Caco-2 (cell line): ENCODE data around the gene SLX9. TPM values are rescaled to one million over a fixed set of nuclear protein-coding genes. Genes with fewer than 3 reads are reported as not detected.

Source experiments
- BruUV-seq: library from RNA; stranded (reverse); fragments of 400-500 nt; replicated peaks from 2 replicates; lab custom pipeline; 2021; lab: Mats Ljungman, UMichigan
- CTCF ChIA-PET: fragments of 300-600 bp; sonication (Branson Sonifier 250); formaldehyde crosslinking; loops from one replicate; lab custom pipeline; 2022; ENCODE audit warnings: antibody characterized with exemption; lab: Charles Lee
- POLR2A ChIA-PET: fragments of 300-600 bp; sonication (Branson Sonifier 250); formaldehyde crosslinking; loops from one replicate; lab custom pipeline; 2022; ENCODE audit warnings: antibody characterized with exemption; lab: Charles Lee
- DNase-seq, 2 experiments: peaks; one replicate each; pipeline versions ENCODE4 v3.0.0 to v3.0.0-alpha.2; 2020 to 2022
- H3K27me3 ChIP-seq: replicated peaks from 2 replicates; pipeline ENCODE4 v1.6.0; 2011; ENCODE audit warnings: low read length; ENCODE audit not compliant: control insufficient read depth, insufficient read depth
- H3K36me3 ChIP-seq: 2 replicates; pipeline ENCODE4 v1.5.1; 2011; ENCODE audit warnings: low read length; ENCODE audit not compliant: control insufficient read depth, insufficient read depth
- H3K4me1 ChIP-seq: fragments of 250-450 bp; sonication (Bioruptor Pico); 2 replicates; pipeline ENCODE4 v1.5.1; 2020; ENCODE audit warnings: mild to moderate bottlenecking
- H3K4me3 ChIP-seq: 2 replicates; pipeline ENCODE4 v1.5.1; 2011; ENCODE audit warnings: low read depth, mild to moderate bottlenecking, control low read depth, low read length
- H3K9me3 ChIP-seq: fragments of 250-450 bp; sonication (Bioruptor Pico); 2 replicates; pipeline ENCODE4 v1.5.1; 2020; ENCODE audit warnings: mild to moderate bottlenecking, moderate library complexity
- H3K27ac Mint-ChIP-seq: one replicate; pipeline ENCODE4 v1.8.0; 2022; ENCODE audit warnings: mixed read lengths; ENCODE audit not compliant: unreplicated experiment
- H3K27me3 Mint-ChIP-seq: one replicate; pipeline ENCODE4 v1.8.0; 2022; ENCODE audit warnings: mixed read lengths; ENCODE audit not compliant: insufficient read depth, unreplicated experiment
- H3K36me3 Mint-ChIP-seq: one replicate; pipeline ENCODE4 v1.8.0; 2022; ENCODE audit warnings: mild to moderate bottlenecking, mixed read lengths; ENCODE audit not compliant: insufficient read depth, unreplicated experiment
- H3K4me1 Mint-ChIP-seq: one replicate; pipeline ENCODE4 v1.8.0; 2022; ENCODE audit warnings: low read depth, mixed read lengths; ENCODE audit not compliant: unreplicated experiment
- H3K4me3 Mint-ChIP-seq: one replicate; pipeline ENCODE4 v1.8.0; 2022; ENCODE audit warnings: mild to moderate bottlenecking, moderate library complexity, mixed read lengths; ENCODE audit not compliant: unreplicated experiment
- H3K9me3 Mint-ChIP-seq: one replicate; pipeline ENCODE4 v1.8.0; 2022; ENCODE audit warnings: mixed read lengths; ENCODE audit not compliant: unreplicated experiment
- intact Hi-C: fragments of 100-400 bp; cut with micrococcal nuclease; formaldehyde crosslinking; loops from one replicate; pipeline ENCODE4 v1.10.0; 2022; ENCODE audit not compliant: unreplicated experiment
- total RNA-seq: library from RNA; stranded (reverse); gene quantifications from 2 replicates; pipeline ENCODE4 v1.2.3, GENCODE V29; 2022
- TF ChIP-seq, protein P1 (sequence below), 2 experiments: fragments of 200-600 bp in 1 of 2; IDR thresholded peaks; 1 replicate in 1 of 2; 2 replicates in 1 of 2; pipeline versions ENCODE4 v1.5.1 to v1.8.0; 2011 to 2022; ENCODE audit warnings: antibody characterized with exemption in 1 of 2, control low read depth in 1 of 2, inconsistent platforms in 1 of 2, low read depth in 1 of 2, low read length in 1 of 2, mild to moderate bottlenecking in 1 of 2, moderate library complexity in 1 of 2; ENCODE audit not compliant: insufficient read depth in 1 of 2, severe bottlenecking in 1 of 2, unreplicated experiment in 1 of 2

The SLX9 gene
- total RNA-seq, 1 experiment from 2014 or later, result 62.1 TPM

DNA sequence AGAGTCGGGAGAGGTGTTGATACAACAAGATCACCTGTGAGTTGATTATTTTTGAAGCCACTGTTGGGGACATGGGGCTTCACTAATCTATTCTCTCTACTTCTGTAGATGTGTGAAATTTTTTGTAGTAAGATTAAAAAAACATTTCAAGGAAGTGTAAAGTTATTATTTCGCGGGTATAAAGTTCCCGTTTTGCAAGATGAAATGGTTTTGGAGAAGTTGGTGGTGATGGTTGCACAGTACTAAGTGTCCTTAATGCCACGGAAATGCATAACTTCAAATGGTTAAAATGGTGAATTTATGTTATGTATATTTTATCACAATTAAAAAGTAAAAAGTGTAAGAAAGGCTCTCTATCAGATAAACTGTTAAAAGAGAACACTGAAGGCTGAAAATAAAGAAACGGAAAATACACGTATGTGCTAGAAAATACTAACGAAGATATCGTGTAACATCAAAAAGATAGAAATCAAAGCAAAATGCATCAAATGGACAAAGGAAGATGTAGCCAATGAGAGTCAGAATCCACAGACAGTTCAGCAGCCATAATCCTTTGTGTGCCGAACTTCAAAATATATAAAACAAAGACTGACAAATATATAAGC is 16.2 kb upstream of the SLX9 start:
- H3K27me3 ChIP-seq, result no peaks in the 10 kb centered on the region; the same call in 1 of the 2 replicates
- BruUV-seq, result no TSS peak
- H3K4me1 ChIP-seq, result peaks cover 10% of the 10 kb centered on the region
- no peak for DNase-seq
- Mint-ChIP-seq H3K36me3 (no peaks in the 10 kb centered on the region), H3K9me3 (no peaks in the 10 kb centered on the region), H3K27ac (no peak overlapping the region), H3K4me1 (peaks cover 15% of the 10 kb centered on the region), H3K4me3 (no peak overlapping the region), H3K27me3 (peaks cover 11% of the 10 kb centered on the region)
- H3K36me3 ChIP-seq, result no peaks in the 10 kb centered on the region
- TF ChIP-seq, protein P1, sequence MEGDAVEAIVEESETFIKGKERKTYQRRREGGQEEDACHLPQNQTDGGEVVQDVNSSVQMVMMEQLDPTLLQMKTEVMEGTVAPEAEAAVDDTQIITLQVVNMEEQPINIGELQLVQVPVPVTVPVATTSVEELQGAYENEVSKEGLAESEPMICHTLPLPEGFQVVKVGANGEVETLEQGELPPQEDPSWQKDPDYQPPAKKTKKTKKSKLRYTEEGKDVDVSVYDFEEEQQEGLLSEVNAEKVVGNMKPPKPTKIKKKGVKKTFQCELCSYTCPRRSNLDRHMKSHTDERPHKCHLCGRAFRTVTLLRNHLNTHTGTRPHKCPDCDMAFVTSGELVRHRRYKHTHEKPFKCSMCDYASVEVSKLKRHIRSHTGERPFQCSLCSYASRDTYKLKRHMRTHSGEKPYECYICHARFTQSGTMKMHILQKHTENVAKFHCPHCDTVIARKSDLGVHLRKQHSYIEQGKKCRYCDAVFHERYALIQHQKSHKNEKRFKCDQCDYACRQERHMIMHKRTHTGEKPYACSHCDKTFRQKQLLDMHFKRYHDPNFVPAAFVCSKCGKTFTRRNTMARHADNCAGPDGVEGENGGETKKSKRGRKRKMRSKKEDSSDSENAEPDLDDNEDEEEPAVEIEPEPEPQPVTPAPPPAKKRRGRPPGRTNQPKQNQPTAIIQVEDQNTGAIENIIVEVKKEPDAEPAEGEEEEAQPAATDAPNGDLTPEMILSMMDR (IDR thresholded peaks at IDR 0.05; ENCODE audit: insufficient read depth in 1 of 2, low read depth in 1 of 2, low read length in 1 of 2, severe bottlenecking in 1 of 2, unreplicated experiment in 1 of 2), result no peak
- ChIA-PET CTCF (no interaction called here), POLR2A (no interaction called here)
- no peaks in the 10 kb centered on the region for H3K9me3 ChIP-seq
- H3K4me3 ChIP-seq, result no peak overlapping the region
- intact Hi-C loops, result no loop called here

DNA sequence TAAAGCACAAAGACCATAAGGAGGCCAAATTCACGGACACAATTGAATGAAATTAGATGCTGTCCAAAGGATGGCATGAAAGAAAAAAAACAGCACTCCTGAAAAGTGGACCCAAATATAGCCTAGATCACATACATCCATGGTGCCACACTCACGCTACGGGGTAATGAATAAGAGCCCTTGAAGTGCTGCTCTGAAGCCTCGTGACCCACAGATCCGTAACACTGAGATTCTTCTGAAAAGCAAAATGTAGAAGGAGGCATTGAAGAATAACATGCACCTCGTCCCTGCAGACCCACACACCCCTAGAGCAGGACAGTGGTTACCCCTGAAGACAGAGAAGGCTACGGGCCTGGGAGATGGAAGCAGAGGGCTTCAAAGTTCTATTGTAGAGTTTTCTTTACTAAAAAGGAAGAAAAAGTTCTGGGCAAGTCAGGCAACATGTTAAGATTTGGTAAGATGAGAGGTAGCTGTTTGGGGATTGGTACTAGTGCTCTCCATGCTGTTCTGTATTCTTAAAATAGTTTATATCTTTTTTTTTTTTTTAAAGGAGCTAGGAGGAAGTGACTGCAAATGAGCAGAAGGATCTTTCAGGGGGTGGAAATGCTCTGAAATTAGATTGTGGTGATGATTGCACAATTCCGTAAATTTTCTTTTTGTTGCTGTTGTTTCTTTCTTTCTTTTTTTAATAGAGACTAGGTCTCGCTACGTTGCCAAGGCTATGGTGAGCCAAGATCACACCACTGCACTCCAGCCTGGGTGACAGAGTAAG is 15.0 kb upstream of the SLX9 start:
- Mint-ChIP-seq H3K27ac (no peak overlapping the region), H3K4me3 (no peak overlapping the region), H3K4me1 (peaks cover 15% of the 10 kb centered on the region), H3K9me3 (no peaks in the 10 kb centered on the region), H3K36me3 (no peaks in the 10 kb centered on the region), H3K27me3 (peaks cover 13% of the 10 kb centered on the region)
- no peak for DNase-seq
- POLR2A ChIA-PET, result no interaction called here
- Histone ChIP-seq H3K36me3 (no peaks in the 10 kb centered on the region), H3K27me3 (no peaks in the 10 kb centered on the region; the same call in 1 of the 2 replicates), H3K9me3 (no peaks in the 10 kb centered on the region), H3K4me3 (no peak overlapping the region), H3K4me1 (peaks cover 10% of the 10 kb centered on the region)
- TF ChIP-seq, protein P1 (IDR thresholded peaks at IDR 0.05; ENCODE audit: insufficient read depth in 1 of 2, low read depth in 1 of 2, low read length in 1 of 2, severe bottlenecking in 1 of 2, unreplicated experiment in 1 of 2), result no peak
- CTCF ChIA-PET, result no interaction called here
- no TSS peak for BruUV-seq
- intact Hi-C loops, result no loop called here

DNA sequence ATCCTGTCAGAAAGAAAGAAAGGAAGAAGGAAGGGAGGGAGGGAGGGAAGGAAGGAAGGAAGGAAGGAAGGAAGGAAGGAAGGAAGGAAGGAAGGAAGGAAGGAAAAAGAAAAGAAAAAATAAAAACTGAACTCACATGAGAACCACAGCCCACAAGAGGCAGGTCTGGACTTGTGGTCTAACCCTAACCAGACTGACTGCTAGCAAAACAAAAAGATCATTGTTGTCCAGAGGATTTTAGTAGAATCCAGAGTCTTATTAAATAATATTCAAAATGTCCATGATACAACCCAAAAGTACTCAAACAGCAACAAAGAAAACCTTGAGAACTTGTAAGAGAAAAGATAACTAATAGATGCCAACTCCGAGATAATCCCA is 14.5 kb upstream of the SLX9 start:
- ChIA-PET CTCF (no interaction called here), POLR2A (no interaction called here)
- TF ChIP-seq, protein P1 (IDR thresholded peaks at IDR 0.05; ENCODE audit: insufficient read depth in 1 of 2, low read depth in 1 of 2, low read length in 1 of 2, severe bottlenecking in 1 of 2, unreplicated experiment in 1 of 2), result no peak
- Mint-ChIP-seq H3K9me3 (no peaks in the 10 kb centered on the region), H3K4me3 (no peak overlapping the region), H3K27me3 (peaks cover 13% of the 10 kb centered on the region), H3K36me3 (no peaks in the 10 kb centered on the region), H3K27ac (no peak overlapping the region), H3K4me1 (peaks cover 15% of the 10 kb centered on the region)
- BruUV-seq, result no TSS peak
- H3K4me3 ChIP-seq, result no peak overlapping the region
- H3K36me3 ChIP-seq, result no peaks in the 10 kb centered on the region
- no peaks in the 10 kb centered on the region; the same call in 1 of the 2 replicates for H3K27me3 ChIP-seq
- intact Hi-C loops, result no loop called here
- no peaks in the 10 kb centered on the region for H3K9me3 ChIP-seq
- H3K4me1 ChIP-seq, result peaks cover 10% of the 10 kb centered on the region
- DNase-seq, result no peak
